HL-60 (cell line): ENCODE data around the gene FBXW7.

Experiments
- GABPA ChIP-seq: IDR thresholded peaks from 2 replicates; pipeline ENCODE4 v1.6.1; 2012; ENCODE audit warnings: low read depth
- POLR2AphosphoS5 ChIP-seq: IDR thresholded peaks from 2 replicates; pipeline ENCODE4 v1.6.1; 2012; ENCODE audit warnings: low read depth
- TF ChIP-seq, protein P1 (sequence below): IDR thresholded peaks from one replicate; pipeline ENCODE4 v1.5.1; 2011; ENCODE audit warnings: low read length, control low read depth, inconsistent platforms; ENCODE audit not compliant: insufficient read depth

DNA sequence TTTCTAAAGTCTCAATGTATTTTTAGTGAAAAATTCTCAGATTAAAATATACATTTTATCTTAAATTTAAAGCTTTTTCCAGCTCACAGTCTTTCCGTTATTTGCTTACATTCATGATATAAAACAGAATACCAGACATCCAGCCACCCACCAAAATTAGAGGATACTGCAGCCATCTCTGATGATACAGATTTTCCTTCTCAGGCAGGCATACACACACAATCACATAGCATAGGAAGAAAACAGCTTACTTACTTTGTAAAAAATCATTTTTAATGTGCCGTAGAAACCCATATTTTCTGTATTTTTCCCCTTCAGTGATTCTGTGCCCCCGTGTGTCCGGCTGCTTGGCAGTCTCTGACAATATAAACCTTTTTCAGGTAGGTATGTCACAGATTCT lies 183.7 kb downstream of the FBXW7 start:
- TF ChIP-seq, protein P1, sequence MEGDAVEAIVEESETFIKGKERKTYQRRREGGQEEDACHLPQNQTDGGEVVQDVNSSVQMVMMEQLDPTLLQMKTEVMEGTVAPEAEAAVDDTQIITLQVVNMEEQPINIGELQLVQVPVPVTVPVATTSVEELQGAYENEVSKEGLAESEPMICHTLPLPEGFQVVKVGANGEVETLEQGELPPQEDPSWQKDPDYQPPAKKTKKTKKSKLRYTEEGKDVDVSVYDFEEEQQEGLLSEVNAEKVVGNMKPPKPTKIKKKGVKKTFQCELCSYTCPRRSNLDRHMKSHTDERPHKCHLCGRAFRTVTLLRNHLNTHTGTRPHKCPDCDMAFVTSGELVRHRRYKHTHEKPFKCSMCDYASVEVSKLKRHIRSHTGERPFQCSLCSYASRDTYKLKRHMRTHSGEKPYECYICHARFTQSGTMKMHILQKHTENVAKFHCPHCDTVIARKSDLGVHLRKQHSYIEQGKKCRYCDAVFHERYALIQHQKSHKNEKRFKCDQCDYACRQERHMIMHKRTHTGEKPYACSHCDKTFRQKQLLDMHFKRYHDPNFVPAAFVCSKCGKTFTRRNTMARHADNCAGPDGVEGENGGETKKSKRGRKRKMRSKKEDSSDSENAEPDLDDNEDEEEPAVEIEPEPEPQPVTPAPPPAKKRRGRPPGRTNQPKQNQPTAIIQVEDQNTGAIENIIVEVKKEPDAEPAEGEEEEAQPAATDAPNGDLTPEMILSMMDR = no peak
- TF ChIP-seq GABPA (no peak), POLR2AphosphoS5 (no peak)
